ENCODE results near the gene COPS8.

COPS8 gene

GRCh38 chr2:237085248-237086221 is at the start of gene COPS8:
Gene COPS8, plus strand, starts transcription at chr2:237085889. Its CDS starts 76 bp downstream, at chr2:237085965.
- DNase-seq (ENCODE audit: low spot score) = peak; percentile 71

DNA sequence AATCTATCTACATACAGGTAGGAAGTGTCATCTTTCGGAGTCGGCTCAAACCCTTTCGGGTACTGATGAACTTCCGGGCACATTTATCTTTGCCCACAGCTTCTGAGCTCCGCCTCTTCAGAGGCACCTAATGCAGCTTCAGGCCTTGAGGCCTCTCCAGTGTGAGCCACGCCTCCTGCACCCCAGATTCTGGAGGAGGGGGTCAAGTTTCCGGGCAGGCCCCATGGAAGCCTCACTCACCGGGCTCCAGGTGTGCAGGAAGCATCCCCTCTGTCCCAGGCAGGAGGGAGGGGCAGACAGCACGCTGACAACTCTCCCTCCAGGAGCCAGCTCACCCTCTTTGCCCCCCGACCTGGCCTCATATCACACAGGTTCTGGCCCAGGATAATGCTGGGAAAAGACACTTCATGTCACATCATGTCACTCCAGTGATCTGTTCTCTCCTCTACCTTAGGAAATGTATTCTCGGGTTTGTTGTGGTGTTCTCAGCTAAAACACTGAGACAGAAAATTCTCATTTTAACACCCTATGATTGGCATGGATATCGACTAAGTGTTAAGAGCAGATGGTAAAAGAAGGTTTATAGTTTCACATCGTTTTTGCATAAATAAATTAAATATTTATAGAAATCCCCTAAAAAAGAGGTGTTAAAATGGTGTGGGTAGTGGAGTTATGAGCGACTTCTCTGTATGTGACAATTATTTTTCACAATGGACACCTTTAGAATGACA is 46.2 kb upstream of the COPS8 start:
- DNase-seq (ENCODE audit: low spot score) = no peak

- no peak for DNase-seq (ENCODE audit: low spot score)
Observed at GRCh38 chr2:237041231-237041630, 44.5 kb upstream of the COPS8 start.

DNA sequence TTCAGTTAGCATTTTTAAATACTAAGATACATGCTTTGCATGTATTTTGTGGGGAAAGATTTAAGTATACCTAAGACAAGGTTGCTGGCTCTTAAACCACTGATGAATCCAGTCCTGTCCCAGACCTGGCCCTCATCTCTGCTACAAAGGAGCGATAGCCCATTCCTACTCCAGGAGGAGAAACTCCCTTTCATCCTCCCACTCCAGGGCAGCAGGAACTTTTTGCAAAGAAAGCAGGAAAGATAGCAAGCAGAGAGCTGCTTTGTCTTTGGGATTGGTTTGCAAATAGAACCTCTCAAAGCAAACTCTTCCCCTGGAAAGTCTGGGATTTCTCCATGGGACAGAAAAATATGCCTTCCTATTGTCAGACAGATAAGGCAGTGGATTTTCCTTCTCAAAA is 43.6 kb upstream of the COPS8 start:
- no peak for DNase-seq (ENCODE audit: low spot score)

GRCh38 chr2:237043866-237044265 is 41.8 kb upstream of the COPS8 start:
- no peak for DNase-seq (ENCODE audit: low spot score)

GRCh38 chr2:237044281-237044680 is 41.4 kb upstream of the COPS8 start:
- DNase-seq (ENCODE audit: low spot score) = no peak

DNA sequence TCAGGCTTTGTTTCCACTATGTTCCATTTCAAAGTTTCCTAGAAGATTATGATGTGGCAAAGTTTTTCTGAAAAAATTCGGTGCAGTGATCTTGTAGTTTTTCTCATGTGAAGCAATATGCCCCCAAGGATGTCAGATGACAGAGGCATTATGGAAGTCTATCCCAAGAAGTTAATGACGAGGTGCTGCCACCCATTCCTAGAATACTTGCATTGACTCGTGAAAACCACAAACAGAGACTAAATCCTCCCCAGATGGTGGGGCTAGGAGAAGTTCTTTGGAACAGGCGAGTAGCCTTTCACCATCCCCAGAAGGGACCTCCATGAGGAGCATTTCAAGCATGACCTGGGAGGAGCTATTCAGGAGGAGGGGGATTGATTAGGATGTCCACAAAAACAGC is 40.2 kb upstream of the COPS8 start:
- no peak for DNase-seq (ENCODE audit: low spot score)

GRCh38 chr2:237048595-237048994 is 37.1 kb upstream of the COPS8 start:
- no peak for DNase-seq (ENCODE audit: low spot score)

- no peak for DNase-seq (ENCODE audit: low spot score)
Observed at GRCh38 chr2:237051861-237052260, 33.8 kb upstream of the COPS8 start.

GRCh38 chr2:237053066-237053465 is 32.6 kb upstream of the COPS8 start:
- DNase-seq (ENCODE audit: low spot score) = no peak

GRCh38 chr2:237055386-237056100 is 30.1 kb upstream of the COPS8 start:
- DNase-seq (ENCODE audit: low spot score) = no peak

DNA sequence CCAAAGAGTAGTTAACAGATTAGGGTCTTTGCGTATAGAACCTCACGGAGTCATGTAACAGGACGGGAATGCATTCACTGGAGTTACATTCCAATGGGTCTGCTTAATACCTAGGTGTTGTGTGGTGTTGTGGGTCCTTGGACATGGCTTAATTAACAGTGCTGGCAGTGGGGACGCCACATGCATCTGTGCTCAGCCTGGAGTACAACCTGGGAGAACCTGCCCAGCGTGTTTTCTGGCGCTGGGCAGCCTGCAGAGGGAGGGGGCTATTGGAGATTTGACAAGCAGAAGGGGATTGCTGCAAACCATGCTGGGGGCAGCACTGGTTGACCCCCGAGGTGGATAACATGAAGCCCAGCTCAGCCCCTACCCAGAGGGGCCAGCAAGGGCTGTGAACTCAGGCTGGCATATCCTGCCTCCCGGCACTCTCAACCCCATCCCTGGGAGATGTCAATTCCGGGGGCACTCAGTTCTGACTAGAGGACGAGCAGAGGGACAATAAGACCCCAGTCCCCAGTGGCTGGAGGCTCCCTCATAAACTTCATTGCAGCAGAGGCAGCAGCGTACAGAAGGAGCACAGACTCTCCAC is 29.3 kb upstream of the COPS8 start:
- DNase-seq (ENCODE audit: low spot score) = no peak

DNA sequence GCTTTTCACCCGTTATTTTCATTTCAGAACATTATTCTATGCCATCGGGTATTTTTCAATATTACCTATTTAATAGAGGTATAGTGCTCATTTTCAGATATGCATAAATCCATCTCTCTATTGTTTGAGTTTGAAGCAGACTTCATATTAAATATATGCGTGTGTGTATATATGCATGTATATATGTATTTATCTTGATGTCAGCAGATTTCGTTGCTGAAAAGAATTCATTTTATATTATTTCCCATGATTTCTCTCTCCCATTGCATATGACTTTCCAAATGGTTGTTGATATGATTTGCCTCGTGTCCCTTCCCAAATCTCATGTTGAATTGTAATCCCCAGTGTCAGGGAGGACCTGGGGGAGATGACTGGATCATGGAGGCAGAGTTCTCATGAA is 28.6 kb upstream of the COPS8 start:
- DNase-seq (ENCODE audit: low spot score) = no peak

DNA sequence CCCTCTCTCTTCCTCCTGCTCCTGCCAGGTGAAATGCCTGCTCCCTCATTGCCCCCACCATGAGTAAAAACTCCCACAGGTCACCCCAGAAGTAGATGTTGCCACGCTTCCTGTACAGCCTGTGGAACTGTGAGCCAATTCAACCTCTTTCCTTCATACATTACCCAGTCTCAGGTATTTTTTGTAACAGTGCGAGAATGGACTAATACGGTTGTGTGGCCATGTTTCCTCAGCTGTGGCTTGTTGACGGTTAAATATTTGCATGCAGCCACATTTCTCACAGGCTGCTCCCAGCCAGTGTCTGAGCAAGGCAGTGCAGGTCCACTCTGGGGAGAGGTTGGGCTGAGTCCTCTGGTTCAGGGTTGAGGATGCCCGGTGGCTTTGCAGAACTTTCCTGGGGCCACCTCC is 27.8 kb upstream of the COPS8 start:
- no peak for DNase-seq (ENCODE audit: low spot score)

DNA sequence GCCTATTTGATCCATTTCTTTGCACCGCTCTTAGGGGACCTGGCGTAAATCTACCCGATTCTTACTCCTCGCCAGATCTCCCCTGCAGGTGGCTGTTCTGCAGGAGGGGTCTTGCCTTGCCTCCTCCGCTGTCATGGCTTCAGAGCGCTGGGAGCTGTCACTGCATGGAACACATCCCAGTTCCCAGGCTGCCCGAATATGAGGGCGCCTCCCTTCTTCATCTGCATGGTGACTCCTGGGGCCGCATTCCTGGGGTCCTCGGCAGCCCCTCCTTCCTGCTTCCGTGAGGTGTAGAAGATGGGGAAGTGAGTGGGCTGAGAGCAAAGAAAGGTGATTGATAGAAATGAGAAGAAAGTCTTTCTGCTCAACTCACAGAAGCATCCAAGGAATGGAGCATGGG is 27.3 kb upstream of the COPS8 start:
- DNase-seq (ENCODE audit: low spot score) = no peak

GRCh38 chr2:237059155-237059875 is 26.4 kb upstream of the COPS8 start:
- DNase-seq (ENCODE audit: low spot score) = no peak

DNA sequence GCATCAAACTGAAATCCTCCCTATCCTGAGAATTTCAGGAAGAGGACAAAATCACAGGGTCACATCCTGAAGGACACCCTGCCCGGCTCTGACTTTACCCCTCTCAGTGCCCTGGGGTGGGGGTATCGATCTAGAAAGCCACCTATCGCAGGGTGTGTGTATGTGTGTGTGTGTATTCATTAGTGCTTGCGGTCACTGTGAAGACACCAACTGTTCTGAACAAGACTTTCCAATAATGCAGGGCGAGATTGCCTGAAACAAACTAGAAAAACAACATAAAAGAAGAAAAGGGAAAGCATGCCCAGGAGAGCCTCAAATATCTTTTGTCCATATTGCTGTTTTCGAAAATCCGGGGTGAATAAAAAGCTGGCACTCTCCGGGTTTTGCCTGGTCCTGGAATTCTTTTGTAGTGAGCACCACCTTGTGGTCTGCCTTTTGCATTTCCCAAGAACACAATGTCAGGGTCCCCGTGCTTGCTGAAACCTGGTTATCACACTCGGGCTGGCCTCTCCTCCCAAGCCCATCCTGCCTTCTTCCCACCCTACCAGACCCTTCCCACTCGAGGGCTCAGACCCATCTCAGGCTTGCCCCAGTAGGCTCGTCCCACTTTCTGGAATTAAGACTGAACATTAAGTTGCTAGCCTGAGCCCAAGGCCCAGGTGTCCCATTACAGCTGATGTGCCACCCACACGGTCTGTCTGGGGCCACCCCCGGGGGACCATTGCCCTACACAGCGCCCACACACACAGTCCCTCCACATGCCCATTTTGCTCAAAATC is 25.0 kb upstream of the COPS8 start:
- DNase-seq (ENCODE audit: low spot score) = peak; percentile 43

GRCh38 chr2:237061356-237061755 is 24.3 kb upstream of the COPS8 start:
- DNase-seq (ENCODE audit: low spot score) = no peak

GRCh38 chr2:237062585-237062984 is 23.1 kb upstream of the COPS8 start:
- no peak for DNase-seq (ENCODE audit: low spot score)

DNA sequence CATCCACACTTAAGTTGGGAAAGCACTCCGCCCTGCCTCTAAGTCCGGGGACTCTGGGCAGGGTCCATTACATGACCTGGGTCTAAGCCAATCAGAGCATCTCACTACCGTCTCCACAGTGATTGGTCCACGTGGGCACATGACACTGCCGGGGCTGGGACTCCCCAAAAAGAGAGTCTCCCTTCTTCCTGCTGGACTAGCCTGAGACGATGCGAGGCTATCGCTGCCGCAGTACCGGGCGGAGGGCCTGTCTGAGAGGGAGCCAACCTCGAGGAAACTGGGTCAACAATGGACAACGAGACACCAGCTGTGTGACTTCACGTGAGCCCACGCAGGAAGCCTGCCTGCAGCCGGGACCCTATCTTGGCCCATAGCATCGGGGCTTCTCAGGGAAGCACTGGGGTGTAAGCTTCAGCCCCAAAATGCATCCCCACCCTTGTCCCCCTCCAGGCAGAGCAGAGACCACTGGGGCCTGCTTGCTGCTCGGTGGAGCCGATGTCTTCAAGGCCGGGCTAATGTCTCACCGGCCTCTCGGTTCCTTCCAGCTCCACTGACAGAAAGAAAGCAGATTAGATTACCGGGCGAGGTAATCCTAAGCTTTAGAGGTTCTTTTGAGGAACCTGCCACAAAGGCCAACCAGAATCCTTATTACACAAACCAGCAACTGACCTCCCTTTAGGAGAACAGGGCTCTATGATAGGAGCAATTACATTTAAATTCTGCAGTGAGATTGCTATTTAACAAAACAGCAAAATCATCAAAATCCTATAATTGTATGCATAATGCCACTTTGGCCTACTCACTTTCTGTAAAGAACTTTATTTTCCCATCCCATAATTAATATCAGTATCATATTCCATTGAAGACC is 21.3 kb upstream of the COPS8 start:
- DNase-seq (ENCODE audit: low spot score) = no peak

Measured in HuH-7.5 (cell line).